Limb (tissue), 2 donors: Measurements from ENCODE around the gene LRRC36.

Source experiments
- DNase-seq, 2 donors: peaks; one replicate each; pipeline ENCODE4 v3.0.0-alpha.2; 2016; ENCODE audit errors: extremely low spot score in 2 of 2

The LRRC36 gene

DNA sequence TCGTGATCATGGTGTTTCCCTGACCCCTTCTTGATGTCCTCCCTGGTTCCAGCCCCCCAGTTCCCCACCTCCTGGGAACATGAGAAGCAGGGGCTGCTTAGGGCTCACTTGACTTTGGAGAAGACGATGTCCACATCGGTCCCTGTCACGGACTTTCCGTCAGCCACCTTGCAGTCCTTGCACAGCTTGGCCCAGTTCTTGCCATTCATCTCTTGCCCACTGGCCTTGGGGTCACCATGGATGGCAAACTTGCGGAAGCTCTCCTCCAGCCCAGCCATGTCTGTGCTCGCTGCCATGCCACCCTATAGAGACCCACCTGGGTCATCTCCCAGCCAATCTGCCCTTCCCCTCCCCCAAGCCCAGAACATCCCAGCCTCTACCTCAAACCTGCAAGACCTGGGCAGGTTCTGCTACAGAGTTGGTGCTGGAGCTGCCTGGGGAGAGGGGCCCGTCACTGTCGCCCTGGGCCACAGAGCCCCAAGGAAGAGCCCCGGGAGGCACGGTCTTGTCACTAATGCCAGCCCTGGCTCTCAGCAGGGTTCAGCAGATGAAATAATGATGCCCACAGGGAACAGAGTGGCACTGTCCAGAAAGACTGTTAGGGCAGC lies 64.3 kb downstream of the LRRC36 start:
- no peak for DNase-seq

DNA sequence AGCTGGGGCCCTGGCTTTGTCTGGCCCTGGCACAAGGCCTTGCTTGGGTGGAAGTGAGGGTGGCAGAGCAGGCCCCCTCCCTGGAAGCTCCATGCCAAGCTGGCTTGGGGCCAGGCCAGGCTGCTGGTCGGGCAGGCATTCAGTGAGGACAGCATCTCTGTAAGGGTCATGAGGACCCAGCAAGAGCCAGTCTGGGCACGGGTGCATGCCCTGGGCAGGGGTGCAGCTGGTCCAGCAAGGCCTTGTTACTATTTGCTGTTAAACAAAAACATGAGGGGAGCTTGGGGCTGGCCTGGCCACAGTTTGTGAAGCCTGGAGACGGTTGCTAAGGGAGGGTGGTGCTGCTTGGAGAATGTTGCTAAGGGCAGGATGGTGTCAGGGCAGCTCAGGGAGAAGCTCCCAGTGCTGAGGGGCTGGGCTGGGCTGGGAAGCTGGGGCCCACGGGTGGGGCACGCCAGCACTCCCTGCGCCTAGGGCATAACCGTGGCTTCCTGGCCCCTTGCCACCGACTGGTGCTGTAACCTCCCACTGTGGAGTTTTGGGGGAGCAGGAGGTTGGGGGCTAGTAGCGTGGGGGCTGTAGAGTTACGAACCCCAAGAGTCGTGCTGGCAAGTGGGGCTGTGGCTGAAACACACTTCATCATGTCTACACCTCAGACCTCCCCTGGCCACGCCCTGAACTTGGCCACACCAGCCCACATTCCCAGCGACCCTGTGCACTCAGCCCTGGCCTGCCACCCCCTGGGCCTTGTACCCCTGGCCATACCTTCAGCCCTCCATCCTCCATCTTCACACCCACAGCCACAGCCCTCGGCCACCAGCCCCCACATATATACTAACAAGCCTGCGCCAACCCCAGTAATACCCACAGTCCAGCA lies 65.0 kb downstream of the LRRC36 start:
- DNase-seq = peak in 1 of 2 donors; percentile 62

DNA sequence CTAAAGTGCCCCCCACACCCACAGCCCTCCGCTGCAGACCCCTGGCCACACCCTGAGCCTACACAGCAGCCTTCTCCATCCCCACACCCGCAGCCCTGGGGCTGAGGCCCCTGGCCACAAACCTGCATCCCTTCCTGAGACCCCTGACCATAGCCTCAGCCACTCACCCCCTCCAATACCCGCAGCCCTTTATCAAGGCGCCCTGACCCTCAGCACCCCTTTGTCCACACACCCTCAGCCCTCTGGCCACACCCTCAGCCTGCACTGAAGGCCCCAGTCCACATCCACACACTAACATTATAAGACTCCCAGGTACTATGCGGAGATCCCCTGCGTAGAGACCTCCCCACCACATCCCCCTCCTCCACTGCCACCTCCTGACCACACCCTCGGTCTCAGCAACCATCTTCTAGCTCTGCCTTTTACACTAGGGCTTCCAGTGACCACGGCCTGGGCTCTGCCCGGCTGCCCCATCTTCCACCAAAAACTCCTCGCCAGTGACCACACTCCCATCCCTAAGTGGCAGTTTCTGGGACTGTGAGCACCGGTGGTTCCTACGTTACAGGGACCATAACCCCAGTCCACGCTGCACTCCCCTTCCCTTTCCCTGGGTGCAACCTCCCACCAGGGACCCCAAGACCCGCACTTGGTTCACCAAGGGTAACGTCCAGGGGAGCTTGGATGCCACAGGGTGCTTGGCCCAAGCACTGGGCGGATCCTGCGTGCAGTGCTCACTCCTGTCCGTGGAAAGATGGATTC lies 65.9 kb downstream of the LRRC36 start:
- DNase-seq = peak in 1 of 2 donors; percentile 38

DNA sequence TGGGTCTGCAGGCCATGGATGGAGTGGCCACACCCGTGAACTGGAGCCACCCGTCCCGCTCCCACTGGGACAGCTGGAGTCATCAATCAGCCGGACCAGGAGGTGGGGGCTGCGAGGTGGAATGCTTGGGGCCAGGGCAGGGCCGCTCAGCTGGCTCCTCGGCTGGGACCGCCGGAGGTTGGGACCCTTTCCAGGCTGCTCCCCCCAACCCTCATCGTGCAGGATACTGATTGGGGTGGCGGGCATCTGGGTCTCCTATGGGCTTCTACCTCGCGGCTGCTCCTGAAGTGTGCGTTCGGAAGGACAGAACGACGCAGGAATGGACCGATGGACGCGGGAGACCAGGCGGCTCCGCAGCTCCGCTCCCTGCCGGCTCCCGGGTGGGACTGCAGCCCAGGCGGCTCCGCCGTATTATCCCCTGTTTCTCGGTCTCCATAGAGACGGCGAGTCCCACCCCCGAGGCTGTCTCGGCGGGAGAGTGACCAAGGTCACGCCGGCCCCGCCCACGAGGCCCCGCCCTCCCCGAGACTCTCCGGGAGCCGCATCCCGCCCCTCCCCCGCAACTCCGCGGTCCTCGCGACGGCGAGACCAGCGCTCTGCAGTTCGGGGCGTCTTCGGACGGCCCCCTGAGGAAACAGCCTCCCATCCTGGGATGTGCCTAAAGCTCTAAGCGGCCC lies 66.6 kb downstream of the LRRC36 start, which contains the start of gene TPPP3:
TPPP3 (minus strand) TSS at position 388 of the 677 bp plus-strand sequence. CDS start 2,387 bp downstream, outside the sequence.
- peak; percentile 83 to 90 for DNase-seq

DNA sequence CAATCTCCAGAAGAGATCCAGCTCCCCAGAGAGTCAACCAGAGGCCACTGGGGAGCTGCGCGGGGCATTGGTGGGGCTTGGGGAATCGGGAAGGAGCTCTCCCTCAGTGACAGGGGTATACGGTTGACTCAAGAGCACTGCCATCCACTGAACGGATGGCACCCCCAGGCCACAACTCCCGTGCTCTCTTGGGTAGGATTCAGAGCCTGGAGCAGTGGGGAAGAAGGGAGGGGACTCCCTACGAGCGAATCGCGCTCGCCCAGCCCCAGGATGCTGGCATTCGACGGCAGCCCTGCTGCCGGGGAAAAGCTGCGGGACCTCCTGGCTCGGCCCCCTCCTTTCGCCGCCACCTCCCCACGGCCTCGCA lies 67.2 kb downstream of the LRRC36 start:
- DNase-seq = no peak

DNA sequence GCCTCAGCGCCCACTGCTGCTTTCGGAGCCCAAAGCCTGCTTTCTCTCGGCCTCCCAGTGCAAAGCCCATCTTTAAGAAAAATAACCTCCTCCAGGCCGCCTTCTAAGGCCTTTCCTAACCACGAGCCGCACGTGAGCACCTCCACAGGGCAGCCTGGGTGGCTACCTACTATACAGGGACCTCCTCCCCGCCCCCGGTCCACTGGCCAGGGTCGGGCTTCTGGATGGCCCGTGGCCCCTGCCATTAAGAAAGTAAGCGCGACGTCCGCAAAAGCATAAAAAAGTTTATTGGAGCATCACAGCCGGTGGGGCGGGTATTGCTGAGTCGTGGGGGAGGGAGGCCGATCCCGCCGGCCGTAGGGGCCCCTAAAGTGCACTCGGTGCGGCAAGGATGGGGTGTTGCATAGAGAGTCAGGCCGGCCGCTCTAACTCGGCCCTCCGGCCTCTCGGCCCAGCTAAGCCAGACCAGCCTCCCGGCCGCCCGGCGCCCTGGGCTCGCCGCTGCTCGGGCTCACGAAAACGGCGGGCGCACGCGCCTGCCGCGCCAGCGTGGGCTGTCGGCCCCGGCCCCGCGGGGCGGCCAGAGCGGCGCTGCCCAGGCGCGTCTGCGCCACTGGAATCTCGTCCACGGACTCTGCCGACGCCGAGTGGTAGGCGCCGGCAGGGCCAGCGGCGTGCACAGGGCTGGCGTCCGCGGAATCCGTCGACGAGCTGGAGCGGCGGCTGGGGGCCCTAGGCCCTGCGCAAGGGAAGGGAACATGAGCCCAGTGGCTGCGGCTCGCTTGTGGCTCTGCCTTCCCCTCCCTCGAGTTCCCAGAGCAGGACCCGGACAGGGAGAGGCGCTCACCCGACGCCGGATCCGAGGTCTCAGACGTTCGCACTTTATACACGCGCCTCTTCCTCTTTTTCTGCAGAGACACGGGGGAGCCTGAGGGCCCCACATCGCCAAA lies 67.8 kb downstream of the LRRC36 start:
- peak in 1 of 2 donors; percentile 69 for DNase-seq

DNA sequence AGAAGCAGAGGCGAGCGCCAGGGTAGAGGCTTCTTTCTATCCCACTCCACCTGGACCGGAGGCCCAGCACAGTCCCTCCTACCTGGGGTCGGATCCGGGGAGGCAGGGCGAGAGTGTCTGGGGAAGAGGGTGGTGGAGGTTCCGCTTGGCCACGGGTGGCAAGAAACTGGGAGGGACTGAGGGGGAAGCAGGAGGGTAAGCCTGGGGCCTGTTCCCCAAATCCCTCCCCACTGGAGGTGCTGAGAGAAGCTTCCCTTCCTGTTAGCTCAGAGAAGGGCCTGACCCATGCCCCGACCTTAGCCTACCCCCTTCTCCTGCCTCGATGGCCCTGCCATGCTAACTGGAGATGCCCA lies 68.5 kb downstream of the LRRC36 start:
- DNase-seq = peak in 1 of 2 donors; percentile 46

DNA sequence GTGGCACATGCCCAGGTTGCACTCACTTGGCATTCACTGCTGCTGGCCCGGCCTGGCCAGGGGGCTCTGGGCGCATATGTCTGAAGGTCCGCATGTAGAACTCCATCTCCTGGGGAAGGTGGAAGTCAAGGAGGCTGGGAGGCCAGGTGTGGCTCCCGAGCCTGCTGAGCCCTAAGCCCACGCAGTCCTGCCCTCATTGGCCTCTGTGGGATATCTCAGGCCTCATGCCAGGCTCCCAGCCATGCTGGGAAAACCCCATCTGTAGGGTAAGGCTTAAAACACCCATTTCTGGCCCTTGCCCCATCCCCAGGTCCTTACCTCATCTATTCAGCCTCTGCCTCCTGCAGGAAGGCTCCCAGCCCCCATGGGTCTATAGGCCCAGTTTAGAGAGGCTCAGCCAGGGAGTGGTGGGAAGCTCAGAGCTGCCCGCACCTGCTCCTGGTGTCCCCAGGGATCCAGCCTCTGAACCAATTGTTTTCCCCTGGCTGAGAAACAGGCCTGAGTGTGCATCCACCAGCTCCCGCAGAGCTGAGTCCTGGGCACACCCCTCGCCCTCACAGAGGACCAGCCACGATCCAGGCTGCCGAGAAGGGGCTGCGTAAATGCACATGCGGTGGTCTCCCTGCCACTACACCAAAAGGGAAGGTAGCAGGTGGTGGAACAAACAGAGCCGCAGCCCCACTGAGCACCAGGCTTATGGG lies 69.0 kb downstream of the LRRC36 start:
- DNase-seq = peak in 1 of 2 donors; percentile 57

DNA sequence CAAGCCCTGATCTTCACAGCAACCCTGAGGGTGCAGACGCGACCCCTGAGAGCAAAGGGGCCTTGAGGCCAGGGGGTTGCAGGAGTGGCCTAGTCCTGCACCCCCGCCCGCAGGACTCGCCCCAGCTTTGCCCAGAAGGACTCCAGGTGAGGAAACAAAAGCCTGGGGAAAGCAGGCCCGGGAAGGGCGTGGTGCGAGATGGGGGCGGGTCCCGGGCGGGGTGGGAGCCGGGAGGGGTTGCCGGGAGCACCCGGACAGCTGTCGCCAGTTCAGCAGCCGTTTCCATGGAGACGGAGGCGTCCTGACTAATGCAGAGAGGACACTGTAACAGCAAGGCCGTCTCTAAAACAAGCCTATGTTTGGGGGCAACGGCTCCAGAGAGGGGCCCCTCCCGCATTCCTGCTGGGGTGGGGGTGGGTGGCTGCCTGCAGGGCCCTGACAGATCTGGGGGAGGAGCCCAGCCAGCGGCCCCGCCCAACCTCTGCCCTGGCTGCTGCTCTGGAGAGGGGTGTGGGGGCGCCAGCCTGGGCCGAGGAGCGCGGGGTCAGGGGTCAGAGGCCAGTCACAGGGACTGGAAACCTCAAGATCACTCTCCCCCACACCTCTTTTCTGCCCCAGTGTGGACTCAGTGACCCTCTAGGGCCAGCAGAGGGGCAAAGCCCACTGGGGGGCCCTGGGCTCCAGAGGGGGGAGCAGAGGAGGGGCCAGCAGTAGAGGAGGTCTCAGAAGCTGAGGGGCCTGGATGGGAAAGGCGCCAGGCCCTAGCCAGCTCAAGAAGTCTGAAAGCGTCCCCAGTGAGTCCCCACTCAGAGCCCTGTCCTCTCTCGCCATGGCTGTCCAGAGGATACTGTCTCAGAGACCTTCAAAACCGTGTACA lies 69.8 kb downstream of the LRRC36 start:
- DNase-seq = peak; percentile 86 to 90

DNA sequence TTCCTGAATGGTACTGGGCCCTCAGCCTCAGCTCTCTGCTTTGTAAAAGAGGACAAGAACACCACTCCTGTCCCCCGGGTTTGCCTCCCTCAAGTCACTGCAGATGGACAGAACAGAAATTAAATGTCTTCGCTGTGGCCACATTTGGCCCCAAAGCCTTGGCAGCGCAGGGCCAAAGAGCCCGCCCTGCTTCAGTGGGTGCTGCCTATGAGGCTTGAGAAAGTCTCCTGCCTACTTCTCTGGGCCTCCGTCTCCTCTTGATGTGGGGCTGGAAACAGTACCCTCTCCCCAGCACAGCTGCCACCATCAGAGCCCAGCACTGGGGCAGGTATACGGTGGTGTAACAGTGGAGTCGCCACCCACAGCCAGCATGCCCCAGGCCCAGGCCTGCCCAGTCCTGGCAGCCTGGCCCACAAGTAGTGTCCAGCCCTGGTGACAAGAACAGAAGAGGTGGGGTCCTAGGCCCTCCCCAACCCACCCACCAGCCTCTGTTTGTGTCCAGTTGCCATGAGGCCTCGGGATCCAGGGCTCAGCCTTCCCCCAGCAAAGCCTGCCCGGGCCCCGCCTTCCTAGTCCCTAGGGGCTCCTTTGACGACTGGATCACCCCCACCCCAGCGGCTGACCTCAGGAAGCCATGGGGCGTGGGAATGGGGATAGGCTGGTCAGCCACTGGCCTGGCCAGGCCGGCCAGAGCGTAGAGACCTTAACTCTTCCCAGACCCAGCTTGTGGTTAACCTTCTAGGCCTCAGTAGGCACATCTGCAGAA lies 70.6 kb downstream of the LRRC36 start:
- no peak for DNase-seq

DNA sequence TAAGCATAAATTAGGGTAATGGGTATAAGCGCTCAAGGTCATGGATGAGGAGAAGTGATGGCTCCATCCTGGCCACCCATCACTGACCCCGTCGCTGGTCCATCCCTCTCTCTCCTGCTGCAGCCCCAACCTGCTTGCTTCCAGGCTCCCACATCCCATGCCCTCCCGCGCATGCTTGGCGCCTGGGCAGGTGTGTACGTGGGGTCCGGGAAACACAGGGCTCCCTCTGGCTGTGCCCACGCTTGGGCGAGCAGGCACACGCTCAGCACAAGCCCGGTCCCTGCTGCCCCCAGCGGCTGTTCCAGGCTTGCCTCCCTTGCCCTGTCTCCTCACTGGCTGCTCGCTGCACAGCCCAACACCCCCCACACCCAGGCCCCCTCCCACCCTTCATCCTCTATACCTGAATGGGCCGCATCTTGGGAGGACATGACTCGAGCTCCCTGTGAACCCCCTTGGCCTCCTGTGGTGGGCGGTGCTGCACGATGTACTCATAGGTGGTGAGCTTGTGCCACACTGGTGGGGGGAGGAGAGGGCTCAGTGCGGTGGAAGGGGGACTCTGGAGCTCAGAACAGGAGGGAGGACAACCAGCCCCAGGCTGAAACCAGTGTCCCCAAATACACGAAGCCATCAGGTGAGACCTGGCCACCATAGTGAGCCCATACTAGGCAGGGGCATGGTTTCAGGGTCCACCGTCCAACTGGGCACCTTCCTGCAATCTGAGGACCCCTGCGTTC lies 71.4 kb downstream of the LRRC36 start:
- no peak for DNase-seq

DNA sequence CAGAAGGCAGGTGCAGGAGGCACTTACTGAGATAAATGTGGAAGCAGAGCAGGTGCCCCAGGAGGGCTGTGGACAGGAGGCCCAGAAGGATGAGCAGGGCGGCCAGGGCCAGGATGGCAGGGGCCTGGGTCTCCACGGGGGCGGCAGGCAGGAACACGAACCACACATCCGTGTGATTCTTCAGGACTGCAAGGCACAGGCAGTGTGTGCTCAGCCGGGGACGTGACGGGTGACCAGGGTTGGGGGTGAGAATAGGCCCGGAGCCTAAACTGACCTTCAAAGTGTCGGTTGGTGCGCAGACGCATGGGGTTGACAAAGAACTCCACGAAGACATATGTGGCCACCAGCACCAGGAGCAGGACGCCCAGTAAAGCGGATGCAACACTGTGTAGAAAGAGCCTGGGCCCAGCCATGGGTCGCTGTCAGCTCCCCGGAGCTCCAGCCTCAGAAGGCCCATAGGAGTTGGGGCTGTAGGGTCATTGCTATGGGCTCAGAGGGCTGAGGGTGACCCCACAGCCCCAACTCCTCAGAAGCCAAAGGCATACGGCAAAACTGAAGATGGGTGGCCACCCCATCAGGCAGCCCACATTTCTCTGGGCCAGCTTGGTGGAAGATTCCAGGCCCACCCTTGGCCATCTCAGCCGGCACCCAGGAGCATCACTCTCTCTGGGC lies 72.1 kb downstream of the LRRC36 start:
- no peak for DNase-seq

DNA sequence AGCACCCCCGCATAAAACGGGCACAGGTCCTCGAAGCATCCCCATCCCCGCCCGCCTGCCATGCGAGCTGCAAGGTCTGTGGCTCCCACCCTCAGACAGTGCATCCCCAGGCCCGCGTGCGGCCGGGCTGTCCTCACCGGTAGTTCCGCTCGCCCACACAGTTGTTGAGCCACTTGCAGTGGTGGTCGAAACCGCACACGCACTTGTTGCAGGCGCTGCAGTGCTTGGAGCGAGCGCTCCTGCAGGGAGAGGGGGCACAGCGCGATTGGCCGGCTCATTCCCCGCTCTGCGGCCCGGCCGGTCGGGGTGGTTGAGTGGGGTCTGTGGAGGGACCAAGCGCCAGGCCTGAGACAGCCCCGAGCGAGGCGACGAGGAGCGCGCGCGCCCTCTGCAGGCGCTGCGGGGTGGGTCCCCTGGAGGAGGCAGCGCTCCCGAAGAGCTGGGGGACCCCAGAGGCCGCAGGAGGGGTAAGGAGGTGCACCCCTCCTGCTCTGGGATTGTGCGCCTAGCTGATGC lies 72.7 kb downstream of the LRRC36 start:
- peak; percentile 61 to 80 for DNase-seq

DNA sequence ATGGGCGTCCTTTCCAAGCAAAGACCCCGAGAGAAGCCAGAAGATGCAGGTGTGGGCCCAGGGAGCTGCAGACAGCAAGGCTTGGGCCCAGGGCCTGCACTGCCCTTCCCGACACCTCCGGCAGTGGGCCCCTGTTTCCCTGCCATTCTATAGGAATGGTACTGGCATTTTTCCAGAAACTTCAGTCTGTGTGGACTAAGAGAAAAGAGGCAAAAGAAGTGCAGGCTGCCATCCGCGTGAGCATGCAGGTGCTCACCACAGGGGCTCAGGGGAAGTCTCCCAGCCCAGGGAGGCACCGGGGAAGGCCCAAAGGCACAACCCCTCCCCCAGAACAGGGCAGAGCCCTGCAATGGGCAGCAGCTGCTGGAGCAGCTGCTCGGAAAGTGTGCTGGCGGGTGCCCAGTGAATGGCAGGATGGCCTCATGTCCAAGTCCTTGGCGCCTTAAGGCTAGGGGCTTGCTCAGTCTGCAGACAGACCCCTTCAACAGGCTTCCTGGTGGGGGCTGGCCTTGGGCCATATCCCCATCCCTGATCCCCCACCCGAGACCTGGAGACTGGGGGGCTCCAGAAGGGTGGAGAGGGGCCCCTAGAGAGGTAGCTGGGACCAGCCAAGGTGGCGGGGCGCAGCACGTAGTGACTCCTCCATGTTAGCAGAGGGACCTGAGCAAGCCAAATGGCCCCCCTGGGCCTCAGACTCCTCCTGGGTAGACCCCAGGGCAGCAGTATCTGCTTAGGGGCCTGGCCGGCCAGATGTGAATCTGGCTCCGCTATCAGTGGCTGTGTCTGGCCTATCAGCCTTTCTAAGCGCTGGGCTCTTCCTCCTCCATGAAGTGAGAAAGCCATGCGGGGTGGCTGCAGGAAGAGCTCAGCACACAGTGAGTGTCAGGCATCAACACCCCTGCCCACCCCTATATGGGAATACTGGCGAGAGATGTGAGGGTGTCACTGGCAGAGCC lies 73.4 kb downstream of the LRRC36 start:
- DNase-seq = peak; percentile 50 to 69

DNA sequence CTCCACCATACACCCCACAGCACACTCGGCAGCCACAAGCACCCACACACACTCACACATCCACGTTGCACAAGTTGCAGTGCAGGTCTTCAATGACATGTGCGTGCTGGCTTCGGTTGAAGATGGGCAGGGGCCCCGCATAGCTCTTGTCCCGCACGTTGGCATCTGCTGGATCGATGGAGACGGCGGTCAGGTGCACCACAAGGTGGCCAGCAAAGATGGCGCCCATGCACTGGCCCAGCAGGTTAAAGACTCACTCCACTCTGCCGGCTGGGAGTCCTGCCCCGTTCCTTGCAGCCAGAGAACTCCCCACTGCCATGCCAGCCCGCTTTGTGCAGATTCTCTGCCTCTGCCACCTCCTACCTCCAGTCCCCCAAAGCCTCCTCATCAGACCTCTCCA lies 74.3 kb downstream of the LRRC36 start:
- DNase-seq = no peak
